Activated T-helper 2 cell treated with anti-CD3 and anti-CD28 coated beads, Interferon-gamma antibody, Interleukin-2, Interleukin-4, amounts not matched to agents 10 μg/mL and 5 μg/mL and 100 μg/mL, durations not matched to agents 14 hours and 24 hours and 36 hours (primary cell): ENCODE measurements around the gene KIAA1755. TPM values are rescaled to one million over a fixed set of nuclear protein-coding genes. Genes with fewer than 3 reads are reported as not detected.

ENCODE experiments used
- DNase-seq: peaks from one replicate; pipeline ENCODE4 v3.0.0; 2021; ENCODE audit warnings: low spot score
- H3K27ac Mint-ChIP-seq: one replicate; pipeline ENCODE4 v1.8.0; 2021; ENCODE audit warnings: mixed read lengths
- H3K27me3 Mint-ChIP-seq: one replicate; pipeline ENCODE4 v1.8.0; 2021; ENCODE audit warnings: low read depth, mixed read lengths
- H3K36me3 Mint-ChIP-seq: one replicate; pipeline ENCODE4 v1.8.0; 2021; ENCODE audit warnings: low read depth, mixed read lengths
- H3K4me1 Mint-ChIP-seq: one replicate; pipeline ENCODE4 v1.8.0; 2021; ENCODE audit warnings: low read depth, mixed read lengths
- H3K4me3 Mint-ChIP-seq: one replicate; pipeline ENCODE4 v1.8.0; 2021; ENCODE audit warnings: low read depth, mild to moderate bottlenecking, moderate library complexity, mixed read lengths
- H3K9me3 Mint-ChIP-seq: one replicate; pipeline ENCODE4 v1.8.0; 2021; ENCODE audit warnings: mixed read lengths
- intact Hi-C: fragments of 100-400 bp; cut with micrococcal nuclease; formaldehyde crosslinking; loops from one replicate; pipeline ENCODE4 v1.15.1; 2023
- total RNA-seq: library from RNA; stranded (reverse); gene quantifications from 2 replicates; pipeline ENCODE4 v1.2.3, GENCODE V29; 2022

Gene KIAA1755
- total RNA-seq, 1 donor from 2014 or later: not detected

DNA sequence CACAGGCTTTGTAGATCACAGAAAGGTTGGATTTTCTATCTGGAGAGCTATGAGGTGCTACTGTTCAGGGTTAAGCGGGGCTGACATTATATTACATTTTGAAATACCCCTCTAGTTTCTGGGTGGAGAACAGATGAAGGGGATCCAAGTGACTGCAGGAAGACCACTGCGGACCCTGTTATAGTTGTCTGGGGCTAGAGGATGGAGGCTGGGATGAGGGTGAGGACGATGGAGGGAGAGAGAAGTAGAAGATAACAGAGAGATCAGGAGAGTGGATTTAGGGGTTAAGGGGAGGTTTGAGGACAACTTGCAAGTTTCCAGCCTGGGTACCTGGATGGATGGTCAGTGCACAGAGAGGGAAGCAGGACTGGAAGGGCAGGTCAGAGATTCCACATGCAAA, 52.0 kb downstream of the KIAA1755 start:
- H3K4me1 Mint-ChIP-seq: no peaks in the 10 kb centered on the region
- no peak overlapping the region for H3K4me3 Mint-ChIP-seq
- no peaks in the 10 kb centered on the region for H3K36me3 Mint-ChIP-seq
- H3K27me3 Mint-ChIP-seq: peaks cover 5% of the 10 kb centered on the region
- no peak overlapping the region for H3K27ac Mint-ChIP-seq
- intact Hi-C loops: no loop called here
- no peaks in the 10 kb centered on the region for H3K9me3 Mint-ChIP-seq
- no peak for DNase-seq

DNA sequence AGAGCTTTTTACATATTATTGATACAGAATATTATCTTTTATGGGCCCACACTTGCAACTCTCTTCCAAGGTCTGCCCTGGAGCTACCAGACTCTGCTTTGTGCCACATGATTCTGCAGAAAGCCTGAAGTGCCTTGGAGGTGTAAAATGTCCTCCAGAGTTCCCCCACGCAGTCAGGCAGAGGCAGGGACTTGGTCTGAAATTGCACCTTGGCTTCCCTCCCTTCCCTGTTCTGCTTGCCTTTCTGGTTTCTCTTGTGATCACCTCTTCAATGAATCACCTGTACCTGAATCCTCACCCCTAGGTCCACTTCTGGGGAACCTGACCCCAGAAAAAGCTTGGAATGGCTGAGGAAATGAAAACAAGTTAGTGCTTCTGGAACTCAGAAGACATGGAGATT, 52.4 kb downstream of the KIAA1755 start:
- DNase-seq: no peak

DNA sequence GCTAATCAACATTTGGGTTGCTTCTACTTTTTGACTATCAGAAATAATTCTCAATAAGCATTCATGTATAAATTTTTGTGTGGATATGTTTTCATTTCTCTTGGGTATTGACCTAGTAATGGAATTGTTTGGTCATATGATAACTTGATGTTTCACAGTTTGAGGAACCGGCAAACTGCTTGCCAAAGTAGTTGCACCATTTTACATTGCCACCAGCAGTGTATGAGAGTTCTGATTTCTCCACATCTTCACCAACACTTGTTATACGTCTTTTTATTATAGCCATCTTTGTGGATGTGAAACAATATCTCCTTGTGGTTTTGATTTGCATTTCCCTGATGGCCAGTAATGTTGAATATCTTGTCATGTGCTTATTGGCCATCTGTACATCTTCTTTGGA, 52.9 kb downstream of the KIAA1755 start:
- Mint-ChIP-seq H3K9me3 (no peaks in the 10 kb centered on the region), H3K27me3 (peaks cover 5% of the 10 kb centered on the region), H3K27ac (no peak overlapping the region), H3K4me3 (no peak overlapping the region), H3K36me3 (no peaks in the 10 kb centered on the region), H3K4me1 (no peaks in the 10 kb centered on the region)
- intact Hi-C loops: no loop called here
- DNase-seq: no peak

More for the DNA sequence above, 52.4 kb downstream of the KIAA1755 start:
- no peaks in the 10 kb centered on the region for H3K9me3 Mint-ChIP-seq
- no peaks in the 10 kb centered on the region for H3K4me1 Mint-ChIP-seq
- H3K4me3 Mint-ChIP-seq: no peak overlapping the region
- intact Hi-C loops: no loop called here
- H3K27me3 Mint-ChIP-seq: peaks cover 5% of the 10 kb centered on the region
- H3K27ac Mint-ChIP-seq: no peak overlapping the region
- no peaks in the 10 kb centered on the region for H3K36me3 Mint-ChIP-seq

DNA sequence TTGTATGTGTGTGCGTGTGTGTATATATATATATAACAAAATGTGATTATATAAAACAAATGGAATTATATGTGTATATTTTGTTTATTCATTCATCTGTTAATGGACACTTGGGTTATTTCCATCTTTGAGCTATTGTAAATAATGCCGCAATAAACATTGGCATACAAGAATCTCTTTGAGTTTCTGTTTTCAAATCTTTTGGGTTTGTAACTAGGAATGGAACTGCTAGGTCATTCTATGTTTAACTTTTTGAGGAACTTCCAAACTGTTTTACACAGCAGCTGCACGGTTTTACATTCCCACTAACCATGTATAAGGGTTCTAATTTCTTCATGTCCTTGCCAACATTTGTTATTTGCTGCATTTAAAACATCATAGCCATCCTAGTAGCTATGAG, 55.5 kb downstream of the KIAA1755 start:
- H3K4me3 Mint-ChIP-seq: no peak overlapping the region
- intact Hi-C loops: no loop called here
- H3K9me3 Mint-ChIP-seq: no peaks in the 10 kb centered on the region
- H3K27ac Mint-ChIP-seq: no peak overlapping the region
- peaks cover 5% of the 10 kb centered on the region for H3K27me3 Mint-ChIP-seq
- H3K36me3 Mint-ChIP-seq: no peaks in the 10 kb centered on the region
- H3K4me1 Mint-ChIP-seq: no peaks in the 10 kb centered on the region
- no peak for DNase-seq

DNA sequence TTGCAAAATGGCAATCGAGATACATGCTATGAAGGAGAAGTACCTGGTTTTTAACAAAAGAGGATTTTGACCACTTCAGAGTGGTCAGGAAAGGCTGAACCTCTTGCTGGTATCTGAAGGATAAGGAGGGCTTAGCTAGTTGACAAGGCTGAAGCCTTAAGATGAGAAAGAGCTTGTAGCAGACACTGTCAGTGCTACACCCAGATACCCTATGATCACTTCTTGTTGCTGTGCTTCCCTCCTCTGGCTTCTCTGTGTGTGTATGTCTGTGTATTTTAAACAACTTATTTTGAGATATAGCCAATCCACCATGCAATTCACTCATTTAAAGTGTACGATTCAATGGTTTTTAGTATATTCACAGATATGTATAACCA, 56.6 kb downstream of the KIAA1755 start:
- Mint-ChIP-seq H3K4me3 (no peak overlapping the region), H3K4me1 (no peaks in the 10 kb centered on the region), H3K27ac (no peak overlapping the region), H3K9me3 (no peaks in the 10 kb centered on the region), H3K27me3 (peaks cover 5% of the 10 kb centered on the region), H3K36me3 (no peaks in the 10 kb centered on the region)
- no peak for DNase-seq
- intact Hi-C loops: no loop called here

DNA sequence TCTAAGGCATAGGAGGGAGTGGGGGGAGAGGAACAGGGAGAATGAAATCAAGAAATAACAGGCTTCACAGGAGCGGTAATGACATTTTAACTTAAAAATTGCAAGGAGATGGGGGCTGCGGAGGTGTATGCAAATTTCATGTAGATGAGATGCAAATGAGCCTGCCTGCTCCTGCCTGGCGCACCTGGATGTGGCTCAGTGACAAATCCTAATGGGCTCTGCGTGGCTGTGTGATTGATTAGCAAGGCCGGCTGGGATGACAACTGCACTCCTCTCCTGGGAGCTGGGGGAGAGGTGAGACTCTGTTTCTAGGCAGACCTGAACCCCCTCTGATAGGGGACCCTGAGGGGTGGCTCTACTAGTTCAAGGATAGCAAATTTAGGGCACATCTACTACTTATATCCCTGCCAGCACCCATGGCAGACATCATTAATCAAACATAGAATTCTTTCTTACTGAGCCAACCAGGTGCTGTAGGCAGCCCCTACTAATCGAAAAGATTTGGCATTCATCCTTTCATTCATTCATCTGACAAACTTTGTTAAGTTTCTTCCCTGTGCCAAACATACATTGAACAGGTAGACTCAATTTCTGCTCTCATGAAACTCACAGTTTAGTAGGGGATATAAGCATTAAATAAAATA, 57.1 kb downstream of the KIAA1755 start:
- peaks cover 5% of the 10 kb centered on the region for H3K27me3 Mint-ChIP-seq
- intact Hi-C loops: no loop called here

DNA sequence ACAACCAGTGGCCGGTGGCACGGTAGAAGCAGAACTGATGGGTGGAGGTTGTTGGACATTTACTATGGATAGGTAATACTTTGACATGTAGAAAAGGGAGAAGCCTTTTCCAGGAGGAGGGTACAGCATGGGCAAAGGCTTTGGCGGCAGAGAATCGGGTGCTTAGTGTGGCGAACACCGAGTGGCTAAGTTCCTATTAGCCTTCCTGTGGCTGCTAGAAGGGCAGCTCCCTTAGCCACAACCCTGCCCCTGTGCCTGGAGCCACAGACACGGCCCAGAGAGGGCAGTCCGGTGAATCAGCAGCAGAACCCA, 57.6 kb downstream of the KIAA1755 start:
- no peak overlapping the region for H3K27ac Mint-ChIP-seq
- intact Hi-C loops: no loop called here
- no peak for DNase-seq
- H3K27me3 Mint-ChIP-seq: peaks cover 5% of the 10 kb centered on the region
- no peak overlapping the region for H3K4me3 Mint-ChIP-seq
- H3K36me3 Mint-ChIP-seq: no peaks in the 10 kb centered on the region
- H3K9me3 Mint-ChIP-seq: no peaks in the 10 kb centered on the region
- H3K4me1 Mint-ChIP-seq: no peaks in the 10 kb centered on the region

More for the DNA sequence above, 57.1 kb downstream of the KIAA1755 start:
- Mint-ChIP-seq H3K4me1 (no peaks in the 10 kb centered on the region), H3K27ac (no peak overlapping the region), H3K9me3 (no peaks in the 10 kb centered on the region), H3K4me3 (no peak overlapping the region), H3K36me3 (no peaks in the 10 kb centered on the region)
- no peak for DNase-seq

DNA sequence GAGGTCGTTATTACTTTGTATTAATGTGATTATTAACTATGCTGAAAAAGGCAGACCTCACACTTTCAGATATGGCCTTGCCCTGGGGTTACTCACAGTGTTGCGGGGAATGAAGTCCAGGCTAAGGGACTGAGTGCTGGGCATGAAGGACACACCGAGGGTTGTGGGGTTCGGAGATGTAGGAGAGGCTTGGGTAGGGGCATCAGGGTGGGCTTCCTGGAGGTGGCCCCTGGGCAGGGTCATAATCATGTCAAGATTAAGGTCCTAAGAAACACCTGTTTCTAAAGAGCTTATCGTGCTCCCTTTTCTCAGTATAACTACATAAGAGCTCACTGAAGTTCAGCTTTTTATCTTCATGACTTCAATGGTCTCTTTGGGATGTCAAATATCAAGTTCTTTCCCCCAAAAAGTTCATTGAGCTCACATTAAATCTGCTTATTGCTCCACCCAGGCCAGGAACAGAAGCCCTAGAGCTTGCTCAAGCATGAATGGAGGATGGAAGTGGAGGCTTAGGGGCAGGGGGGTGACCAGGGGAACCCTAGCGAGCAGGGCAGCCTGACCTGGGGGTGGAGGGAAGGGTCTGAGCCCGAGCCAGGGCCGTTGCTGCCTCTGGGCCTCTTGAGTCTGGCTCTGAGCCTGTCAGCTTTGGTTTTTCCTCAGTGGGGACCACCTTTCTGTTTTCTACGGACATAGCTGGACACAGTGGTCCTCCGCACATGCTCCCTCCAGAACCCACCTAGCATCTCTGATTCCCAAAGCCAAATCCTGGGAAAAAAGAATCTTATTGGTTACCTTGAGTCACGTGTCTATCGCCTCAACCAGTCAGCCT, 58.2 kb downstream of the KIAA1755 start:
- no peak for DNase-seq
- intact Hi-C loops: no loop called here

DNA sequence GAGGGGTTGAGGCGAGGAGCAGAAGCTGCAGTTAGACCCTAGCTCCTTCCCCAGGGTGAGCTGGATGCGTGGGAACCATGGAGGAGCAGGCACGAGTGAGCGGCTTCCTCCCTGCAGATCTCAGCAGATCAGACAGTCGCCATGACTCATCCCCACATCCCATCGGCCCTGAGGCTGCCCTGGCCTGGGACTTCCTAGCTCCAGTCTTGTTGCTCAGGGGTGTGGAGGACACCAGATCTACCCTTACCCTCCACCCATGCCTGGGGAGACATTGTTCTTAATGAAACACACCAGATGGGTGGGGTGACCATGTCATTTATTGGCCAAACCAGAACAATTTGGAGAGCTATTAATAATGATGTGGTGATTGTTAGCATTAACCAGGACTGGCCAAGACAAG, 59.2 kb downstream of the KIAA1755 start:
- Mint-ChIP-seq H3K27ac (no peak overlapping the region), H3K27me3 (no peaks in the 10 kb centered on the region), H3K4me3 (no peak overlapping the region), H3K9me3 (no peaks in the 10 kb centered on the region), H3K4me1 (no peaks in the 10 kb centered on the region), H3K36me3 (no peaks in the 10 kb centered on the region)
- no peak for DNase-seq
- intact Hi-C loops: no loop called here

More for the DNA sequence above, 58.2 kb downstream of the KIAA1755 start:
- Mint-ChIP-seq H3K9me3 (no peaks in the 10 kb centered on the region), H3K27me3 (peaks cover 2% of the 10 kb centered on the region), H3K27ac (no peak overlapping the region), H3K4me1 (no peaks in the 10 kb centered on the region), H3K36me3 (no peaks in the 10 kb centered on the region), H3K4me3 (no peak overlapping the region)

DNA sequence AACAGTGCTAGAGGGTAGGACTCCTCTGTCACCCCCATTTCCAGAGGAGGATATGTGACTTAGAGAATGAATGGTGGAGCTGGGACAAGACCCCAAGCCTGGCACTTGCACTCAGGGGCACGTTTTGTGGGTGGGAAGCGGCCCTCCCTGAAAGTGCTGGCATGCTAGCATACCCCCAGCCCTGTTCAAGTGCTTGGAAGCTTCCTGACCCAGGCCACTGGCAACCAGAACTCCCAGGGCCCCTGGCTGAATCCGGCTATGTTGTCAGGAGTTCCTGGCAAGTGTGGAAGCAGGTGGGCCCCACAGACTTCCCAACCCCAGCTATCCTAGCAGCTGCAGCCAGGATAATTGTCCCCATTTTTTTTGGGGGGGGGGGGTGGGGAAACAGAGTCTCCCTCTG, 59.9 kb downstream of the KIAA1755 start:
- no peaks in the 10 kb centered on the region for H3K36me3 Mint-ChIP-seq
- H3K9me3 Mint-ChIP-seq: no peaks in the 10 kb centered on the region
- no peaks in the 10 kb centered on the region for H3K4me1 Mint-ChIP-seq
- H3K27ac Mint-ChIP-seq: no peak overlapping the region
- no peak for DNase-seq
- intact Hi-C loops: no loop called here
- no peak overlapping the region for H3K4me3 Mint-ChIP-seq
- H3K27me3 Mint-ChIP-seq: no peaks in the 10 kb centered on the region

DNA sequence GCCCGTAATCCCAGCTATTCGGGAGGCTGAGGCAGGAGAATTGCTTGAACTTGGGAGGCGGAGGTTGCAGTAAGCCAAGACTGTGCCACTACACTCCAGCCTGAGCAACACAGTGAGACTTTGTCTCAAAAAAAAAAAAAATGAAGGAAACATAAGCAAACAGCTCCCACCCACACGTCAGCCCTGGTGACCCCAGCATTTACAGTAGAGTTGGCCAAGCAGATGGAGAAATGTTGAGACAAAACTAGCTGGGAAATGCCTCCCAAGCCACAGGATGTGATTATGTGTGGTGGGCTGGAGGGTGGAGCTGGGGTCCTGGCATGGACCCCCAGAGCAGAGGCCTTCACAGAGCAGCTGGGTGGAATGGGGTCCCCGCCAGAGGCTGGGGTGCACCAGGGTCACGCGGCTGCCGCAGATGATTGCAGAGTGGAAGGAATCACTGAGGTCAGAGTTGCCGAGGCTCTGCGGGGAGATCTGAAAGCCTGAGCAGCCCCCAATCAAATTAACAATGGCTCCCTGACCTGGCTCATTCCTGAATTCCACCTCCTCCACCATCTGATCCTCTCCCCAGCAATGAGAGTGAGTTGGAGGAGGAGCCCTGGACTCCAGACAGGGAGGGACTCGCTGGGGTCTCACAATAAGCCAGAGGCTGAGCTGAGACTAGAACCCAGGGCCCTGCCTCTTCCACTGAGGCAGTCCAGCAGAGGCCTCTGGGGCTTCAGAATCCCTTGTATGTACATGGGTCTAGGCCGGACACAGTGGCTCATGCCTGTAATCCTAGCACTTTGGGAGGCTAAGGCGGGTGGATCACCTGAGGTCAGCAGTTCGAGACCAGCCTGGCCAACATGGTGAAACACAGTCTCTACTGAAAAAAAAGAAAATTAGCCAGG, 60.8 kb downstream of the KIAA1755 start:
- H3K9me3 Mint-ChIP-seq: no peaks in the 10 kb centered on the region
- DNase-seq: no peak
- H3K4me1 Mint-ChIP-seq: no peaks in the 10 kb centered on the region
- no peak overlapping the region for H3K4me3 Mint-ChIP-seq
- no peaks in the 10 kb centered on the region for H3K36me3 Mint-ChIP-seq
- intact Hi-C loops: no loop called here
- H3K27ac Mint-ChIP-seq: no peak overlapping the region
- no peaks in the 10 kb centered on the region for H3K27me3 Mint-ChIP-seq

DNA sequence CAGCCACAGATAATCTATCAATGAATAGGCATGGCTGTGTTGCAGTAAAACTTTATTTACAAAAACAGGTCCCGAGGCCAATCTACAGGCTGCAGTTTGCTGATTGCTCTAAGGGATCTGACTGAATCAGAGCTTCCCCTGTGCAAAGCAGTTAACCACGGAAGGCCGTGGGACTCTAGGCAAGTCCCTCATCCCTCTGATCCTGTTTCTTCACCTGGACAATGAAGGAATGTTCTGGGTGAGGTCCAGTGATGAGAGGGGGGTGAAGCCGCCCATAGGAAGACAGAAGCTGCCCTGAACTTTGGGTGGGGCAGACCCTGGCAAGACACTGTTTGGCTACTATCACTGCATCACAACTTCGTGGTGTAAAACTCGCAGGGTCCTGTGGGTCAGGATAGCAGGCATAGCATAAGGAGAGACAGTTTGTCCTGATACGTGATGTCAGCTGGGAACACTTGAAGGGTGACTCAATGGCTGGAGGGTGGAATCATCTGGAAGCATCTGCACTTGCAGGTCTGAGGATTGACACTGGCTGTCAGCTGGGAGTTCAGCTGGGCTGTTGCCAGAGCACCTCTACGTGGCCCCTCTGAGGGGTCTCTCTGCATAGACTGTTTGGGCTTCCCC, 62.2 kb downstream of the KIAA1755 start:
- intact Hi-C loops: no loop called here
- H3K27me3 Mint-ChIP-seq: no peaks in the 10 kb centered on the region
- no peaks in the 10 kb centered on the region for H3K36me3 Mint-ChIP-seq
- no peak overlapping the region for H3K4me3 Mint-ChIP-seq
- H3K9me3 Mint-ChIP-seq: peaks cover 6% of the 10 kb centered on the region
- no peaks in the 10 kb centered on the region for H3K4me1 Mint-ChIP-seq
- no peak for DNase-seq
- H3K27ac Mint-ChIP-seq: no peak overlapping the region
